ENCODE data around the gene LECT2.

Gene LECT2

GRCh38 chr5:135978212-135978631, 23.4 kb upstream of the LECT2 start:
- no peak for DNase-seq

- peak; percentile 39 for DNase-seq
Measured at GRCh38 chr5:135977375-135977928, 22.7 kb upstream of the LECT2 start.

DNA sequence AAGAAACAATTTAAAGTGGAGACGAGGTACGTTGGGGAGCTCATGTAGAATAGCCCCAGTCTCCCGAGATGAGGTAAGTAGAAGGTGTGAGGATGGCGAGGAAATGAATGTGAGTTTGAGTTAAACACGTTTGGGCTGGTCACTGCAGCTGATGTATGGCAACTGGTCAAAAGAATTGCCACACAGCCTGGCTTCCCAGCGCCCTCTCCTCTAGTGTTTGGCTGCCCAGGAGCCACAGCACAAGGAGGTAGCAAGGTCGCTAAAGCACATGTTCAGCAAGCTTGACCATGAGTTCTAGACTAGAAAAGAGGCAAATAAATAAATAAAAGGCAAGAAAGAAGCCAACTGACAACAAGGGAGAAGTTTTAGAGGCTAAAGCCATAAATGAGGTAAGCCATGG, 21.4 kb upstream of the LECT2 start:
- DNase-seq: no peak

DNA sequence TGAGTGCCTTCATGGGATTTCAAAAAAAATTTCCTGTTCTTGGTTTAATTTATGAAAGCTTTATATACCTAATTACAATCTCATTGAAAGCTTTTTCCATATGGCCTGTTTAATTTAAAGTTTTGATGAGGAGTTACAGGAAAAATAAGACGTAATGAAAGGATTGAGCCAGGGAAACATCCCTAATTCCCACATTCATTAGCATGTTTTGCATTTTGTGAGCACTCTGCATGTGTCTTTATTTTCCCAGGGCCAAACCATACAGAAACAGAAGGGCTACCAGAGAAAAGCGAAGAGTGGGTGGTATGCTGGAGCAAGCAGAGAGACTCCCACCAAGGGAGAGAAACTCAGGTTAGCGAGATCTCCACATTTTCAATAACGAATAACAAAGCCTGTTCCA, 20.3 kb upstream of the LECT2 start:
- no peak for DNase-seq

DNA sequence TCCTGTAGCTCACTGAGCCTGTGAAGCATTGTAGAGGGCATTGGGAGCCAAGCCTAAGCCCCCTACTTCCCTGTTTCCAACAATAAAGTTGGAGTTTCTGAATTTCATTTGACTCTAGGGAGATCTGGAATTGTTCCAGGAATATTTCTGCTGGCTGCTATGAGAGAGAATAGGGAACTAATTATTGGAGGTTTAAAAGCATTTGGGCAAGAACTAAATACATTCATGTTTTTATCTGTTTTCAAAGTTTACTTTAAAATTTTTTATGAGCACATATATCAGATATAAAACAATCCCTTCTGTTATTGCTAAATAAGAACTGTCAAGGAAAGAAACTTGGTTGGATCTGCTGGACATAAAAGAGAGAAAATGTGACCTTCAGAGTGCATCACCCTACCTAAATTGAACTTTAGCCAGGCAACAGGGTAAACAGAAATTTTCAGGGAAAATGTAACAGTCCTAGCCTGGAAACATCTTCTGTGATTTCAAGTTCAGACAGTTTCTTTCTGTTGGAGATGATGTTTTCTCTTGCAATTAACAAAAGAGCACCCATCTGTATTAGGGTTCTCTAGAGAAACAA, 19.3 kb upstream of the LECT2 start:
- no peak for DNase-seq

- DNase-seq: no peak
Measured at GRCh38 chr5:135973323-135974020, 18.7 kb upstream of the LECT2 start.

DNA sequence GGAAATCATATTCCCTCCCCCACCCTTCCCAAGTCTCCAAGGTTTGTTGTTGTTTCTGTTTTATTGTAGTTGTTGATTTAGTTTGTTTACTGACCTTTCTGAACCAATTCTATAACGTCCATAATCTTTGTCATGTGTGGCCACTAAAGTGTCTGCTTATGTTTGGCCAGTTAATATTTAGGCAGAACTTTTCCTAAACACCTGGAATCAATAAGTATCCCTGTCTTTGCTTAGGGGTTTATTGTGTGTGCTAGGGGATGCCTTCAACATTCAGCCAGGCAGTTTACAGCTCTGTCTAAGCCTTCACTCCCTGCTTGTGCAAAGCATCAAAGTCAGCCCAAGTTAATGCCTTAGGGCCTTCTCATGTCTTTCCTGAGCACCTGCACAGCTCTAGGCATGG, 16.9 kb upstream of the LECT2 start:
- no peak for DNase-seq

GRCh38 chr5:135966790-135967189, 12.0 kb upstream of the LECT2 start:
- DNase-seq: no peak

DNA sequence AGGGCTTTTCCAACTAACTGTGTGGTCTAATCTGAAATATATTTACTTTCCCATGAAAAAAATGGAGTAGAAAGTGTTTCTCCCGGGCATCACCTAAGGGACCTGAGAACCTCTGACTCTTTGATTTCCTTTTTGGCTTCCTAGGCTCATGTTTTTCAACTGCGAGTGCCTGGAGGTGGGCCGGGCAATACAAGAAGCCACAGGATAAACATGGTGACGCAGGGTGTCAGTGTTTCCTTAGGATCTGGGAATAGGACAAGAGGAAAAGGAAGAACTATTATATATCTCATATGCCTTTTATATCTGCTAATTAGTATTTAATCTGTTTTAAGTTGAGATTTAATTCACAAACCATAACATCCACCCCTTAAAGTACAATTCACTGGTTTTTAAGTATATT, 11.4 kb upstream of the LECT2 start:
- DNase-seq: no peak

DNA sequence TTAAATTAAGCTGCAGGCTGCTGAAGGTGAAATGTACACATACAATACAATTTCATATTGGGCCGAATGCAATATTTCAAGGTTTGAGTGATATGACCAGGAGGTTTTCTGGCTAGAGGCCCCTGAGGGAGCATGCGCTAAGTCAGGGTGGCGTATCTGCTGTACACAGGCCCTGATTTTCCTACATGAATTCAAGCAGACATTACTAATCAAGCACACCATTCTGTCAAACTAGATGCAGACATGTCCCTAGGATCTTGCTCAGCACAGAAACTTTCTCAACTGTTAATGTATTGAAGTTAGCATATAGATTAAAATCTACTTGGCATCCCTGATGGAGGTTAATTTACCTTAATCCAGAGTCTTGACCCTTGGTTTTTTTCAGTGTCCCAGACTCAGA, 10.7 kb upstream of the LECT2 start:
- DNase-seq: no peak

GRCh38 chr5:135964670-135965320, 10.0 kb upstream of the LECT2 start:
- no peak for DNase-seq

- no peak for DNase-seq
Measured at GRCh38 chr5:135955525-135955924, 742 bp upstream of the LECT2 start.

GRCh38 chr5:135953850-135954249, 933 bp downstream of the LECT2 start:
- no peak for DNase-seq

GRCh38 chr5:135952683-135953082, 2.1 kb downstream of the LECT2 start:
- no peak for DNase-seq

GRCh38 chr5:135951807-135952206, 3.0 kb downstream of the LECT2 start:
- DNase-seq: no peak

DNA sequence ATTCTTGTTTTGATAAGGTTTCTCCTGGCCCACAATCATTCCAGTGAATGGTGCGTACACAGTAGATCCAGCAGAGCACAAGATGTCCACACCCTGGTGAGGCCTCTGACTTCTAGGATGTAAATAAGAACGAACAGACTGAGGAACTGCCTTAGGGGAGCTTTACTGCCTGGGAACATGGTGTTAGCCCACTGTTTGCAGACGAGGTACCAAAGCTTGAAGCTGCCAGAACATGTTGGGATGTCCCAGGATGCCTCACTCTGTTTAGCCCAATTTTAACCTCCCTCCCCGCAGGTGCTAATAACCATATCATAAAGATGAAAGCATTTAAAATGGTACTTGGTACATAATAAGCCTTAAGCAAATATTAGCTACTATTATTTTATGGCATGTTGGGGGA, 3.5 kb downstream of the LECT2 start:
- no peak for DNase-seq

DNA sequence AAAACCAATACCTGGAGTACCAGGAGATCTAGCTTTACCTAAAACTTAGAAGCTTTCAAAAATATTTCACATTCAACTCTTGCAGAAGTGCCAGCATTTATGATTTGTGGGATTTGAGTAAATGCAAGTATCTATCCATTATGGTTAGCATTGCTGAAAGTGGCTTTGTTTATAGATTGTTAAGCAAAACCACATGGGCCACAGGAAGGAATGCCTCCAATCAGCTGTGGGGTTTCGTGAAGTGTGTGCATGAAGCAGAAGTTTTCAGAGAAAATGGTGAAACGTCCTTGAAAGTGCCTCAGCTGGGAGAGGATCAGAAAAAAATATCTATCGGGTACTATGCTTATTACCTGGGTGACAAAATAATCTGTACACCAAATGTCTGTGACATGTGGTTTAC, 4.2 kb downstream of the LECT2 start:
- no peak for DNase-seq

DNA sequence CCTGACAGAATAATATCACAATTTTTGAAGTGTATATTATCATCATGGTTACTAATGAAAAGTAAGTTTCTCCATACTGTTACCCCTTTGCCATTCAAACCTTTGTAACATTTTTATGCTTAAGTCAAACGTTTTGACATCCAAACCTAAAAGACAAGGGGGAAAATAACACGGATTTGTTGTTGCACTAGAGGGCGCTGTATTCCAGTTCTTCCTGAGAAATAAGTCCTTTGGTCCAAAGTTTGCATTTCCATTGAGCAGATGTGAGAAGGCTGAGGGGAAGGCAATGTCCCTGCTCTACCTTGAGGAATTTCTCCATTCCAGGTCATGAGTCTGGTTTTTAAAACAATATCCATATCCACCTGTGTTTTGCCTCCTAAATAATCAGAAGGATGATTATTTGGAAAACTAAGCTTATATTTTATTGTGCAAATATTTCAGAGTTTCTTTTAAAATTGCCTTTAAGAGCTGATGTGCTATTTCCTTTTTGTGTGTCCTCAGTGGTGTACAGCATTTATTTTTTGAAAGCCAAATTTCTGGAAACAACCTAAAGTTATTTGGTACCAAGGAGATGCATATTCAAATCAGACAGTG, 9.7 kb downstream of the LECT2 start:
- peak; percentile 6 for DNase-seq

DNA sequence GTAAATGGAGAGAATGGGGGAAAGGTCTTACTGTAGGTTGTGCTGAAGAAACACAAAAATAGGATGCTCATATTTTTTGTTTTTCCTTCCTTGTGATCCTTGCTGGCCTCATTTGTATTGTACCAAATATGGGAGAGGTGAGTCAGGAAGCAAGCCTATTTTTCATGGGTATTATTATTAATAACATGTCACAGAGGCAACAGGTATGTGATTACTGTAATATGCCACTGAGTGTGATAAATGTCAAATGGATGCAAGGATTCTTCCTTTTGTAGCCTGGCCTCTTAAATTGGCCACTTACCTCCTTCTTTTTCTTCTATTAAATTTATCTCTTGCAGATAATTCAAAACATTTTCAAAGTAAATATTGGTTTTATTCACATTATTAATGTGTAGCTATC, 10.2 kb downstream of the LECT2 start:
- DNase-seq: no peak

DNA sequence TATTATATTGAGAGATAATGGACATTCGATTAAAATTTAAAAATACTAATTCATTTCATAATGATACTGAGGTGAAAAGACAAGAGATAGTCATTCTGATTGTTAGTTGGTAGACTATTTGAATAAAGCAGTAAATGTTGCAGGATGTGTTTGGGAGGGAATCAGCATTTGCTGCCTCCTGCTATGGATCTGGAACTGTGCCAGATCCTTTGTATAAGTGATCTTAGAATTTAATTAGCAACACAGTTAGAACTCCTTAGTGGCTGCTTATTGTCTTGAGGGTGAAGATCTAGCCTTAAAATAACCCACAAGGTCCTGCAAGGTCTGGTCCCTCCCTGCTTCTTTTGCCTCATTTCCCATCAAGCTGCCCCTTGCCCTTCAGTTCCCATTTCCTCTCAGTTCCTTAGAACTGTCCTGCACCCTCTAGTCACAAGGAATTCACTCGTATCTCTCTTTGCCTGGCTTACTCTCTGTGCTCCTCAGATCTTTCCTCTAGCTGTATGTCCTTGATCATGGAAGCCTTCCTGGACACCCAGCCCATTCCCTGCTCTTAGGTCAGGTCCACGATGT, 12.5 kb downstream of the LECT2 start:
- DNase-seq: no peak

GRCh38 chr5:135941711-135942110, 13.1 kb downstream of the LECT2 start:
- DNase-seq: no peak

DNA sequence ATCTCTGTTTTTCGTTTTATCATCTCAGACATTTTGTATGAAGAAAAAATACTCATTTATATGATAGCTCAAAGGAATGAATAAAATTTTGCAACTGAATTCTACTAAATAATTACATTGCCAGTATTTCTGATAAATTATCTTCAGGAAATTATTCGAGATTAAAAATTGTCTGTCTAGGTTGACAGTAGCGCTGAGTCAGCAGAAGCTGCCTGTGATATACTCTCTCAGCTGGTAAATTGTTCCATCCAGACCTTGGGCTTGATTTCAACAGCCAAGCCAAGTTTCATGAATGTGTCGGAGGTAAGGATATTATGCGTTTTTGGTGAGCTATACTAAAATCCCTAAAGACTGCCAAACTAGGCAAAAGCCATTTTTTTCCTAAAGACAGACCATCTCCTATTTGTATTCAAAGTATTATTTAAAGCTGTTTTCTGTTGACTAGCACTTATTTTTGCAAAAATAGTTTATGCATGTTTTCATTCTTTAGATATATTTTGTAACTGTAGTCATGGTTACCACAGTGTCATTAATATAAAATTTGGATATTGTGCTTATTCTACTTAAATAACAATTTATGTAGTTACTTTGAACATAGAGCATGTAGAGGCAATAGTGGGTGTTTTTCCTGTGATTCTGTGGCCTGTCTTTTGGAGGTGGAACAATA, 17.4 kb downstream of the LECT2 start:
- DNase-seq: no peak

- no peak for DNase-seq
Measured at GRCh38 chr5:135934939-135935338, 19.8 kb downstream of the LECT2 start.

Data from T-helper 9 cell (primary cell).